Right ventricle myocardium inferior (tissue), 1 donor: ENCODE results near the gene ROPN1L. TPM values are rescaled to one million over a fixed set of nuclear protein-coding genes. Genes with fewer than 3 reads are reported as not detected.

Experiments used
- ATAC-seq: fragments of 200-7000 bp; cut with Tn5 transposase; one replicate; pipeline ENCODE4 v1.9.1; 2020; ENCODE audit warnings: mild to moderate bottlenecking, moderate library complexity
- DNase-seq: peaks from one replicate; pipeline ENCODE4 v3.0.0; 2021; ENCODE audit errors: missing footprints
- intact Hi-C: fragments of 100-400 bp; cut with DNase I; formaldehyde crosslinking; loops from one replicate; pipeline ENCODE4 v1.11.0; 2022
- total RNA-seq: library from RNA; stranded (reverse); fragmentation: NEBNext Ultra II Directional; extraction: Animal tissue kit (Norgen Biotek cat#: 25700); gene quantifications from one replicate; pipeline ENCODE4 v1.2.1, GENCODE V29; 2021
- donor health status: DM: no; HTN: yes; CAD: no; lungs with severe emphysema.

Gene ROPN1L
- total RNA-seq, 1 donor from 2014 or later = not detected

GRCh38 chr5:10469253-10470050 lies 27.8 kb downstream of the ROPN1L start:
- intact Hi-C loops = no loop called here
- DNase-seq = no peak
- ATAC-seq = no peak

GRCh38 chr5:10470669-10471068 lies 29.0 kb downstream of the ROPN1L start:
- ATAC-seq (no peak), DNase-seq (no peak)
- intact Hi-C loops = no loop called here

DNA sequence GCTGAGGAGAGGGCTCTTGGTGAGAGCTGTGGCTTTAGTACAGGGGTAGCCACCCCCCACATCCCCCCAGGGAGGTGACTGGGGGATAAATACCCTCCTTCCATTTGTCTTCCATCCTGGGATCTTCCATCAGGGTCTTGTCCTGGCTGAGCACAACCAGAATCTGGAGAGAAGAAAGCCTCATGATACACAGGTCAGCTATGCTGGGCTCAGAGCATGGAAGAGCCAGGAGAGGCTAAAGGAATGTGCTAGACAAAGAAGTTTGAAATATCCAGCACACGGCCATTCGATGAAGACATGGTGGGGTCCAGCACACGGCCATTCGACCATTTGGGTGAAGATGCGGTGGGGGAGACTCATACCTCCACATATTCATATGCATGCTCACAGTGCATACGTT lies 30.0 kb downstream of the ROPN1L start:
- intact Hi-C loops = no loop called here
- ATAC-seq = no peak
- no peak for DNase-seq

- ATAC-seq (no peak), DNase-seq (no peak)
- intact Hi-C loops = no loop called here
These were observed 32.9 kb downstream of the ROPN1L start for GRCh38 chr5:10474521-10475075.

DNA sequence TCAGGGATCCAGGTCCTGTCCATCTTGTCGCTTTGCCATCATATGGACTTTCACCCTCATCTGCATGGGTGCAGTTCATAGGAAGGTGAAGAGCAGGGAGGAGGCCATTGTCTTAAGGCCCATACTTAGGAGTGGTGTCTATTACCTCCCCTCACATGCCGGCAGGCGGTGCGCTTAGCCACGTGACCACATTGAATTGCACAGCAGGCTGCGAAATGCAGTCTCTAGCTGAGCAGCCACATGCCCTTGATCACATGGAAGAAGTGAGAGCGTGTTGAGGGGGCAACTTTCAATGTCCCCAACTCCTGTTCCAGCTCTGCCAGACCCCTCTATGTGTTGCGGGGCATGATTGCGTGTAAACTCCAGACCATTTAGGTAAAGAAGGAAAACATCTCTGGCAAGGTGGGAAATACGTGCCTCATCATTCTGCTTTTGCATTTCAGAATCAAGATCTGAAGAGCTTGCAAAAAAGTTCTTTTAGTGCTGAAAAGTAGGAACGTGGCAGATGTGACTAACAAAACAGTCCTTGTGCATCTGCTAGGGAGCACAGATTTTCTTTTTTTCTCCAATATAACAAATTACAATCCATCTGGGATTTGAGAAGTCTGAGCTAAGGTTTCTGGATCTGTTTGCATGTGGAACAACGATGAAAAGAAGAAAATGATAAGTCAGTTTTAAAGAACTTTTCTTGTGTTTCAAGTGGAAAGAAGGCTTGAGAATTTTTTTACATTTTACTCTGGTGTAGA lies 34.4 kb downstream of the ROPN1L start:
- intact Hi-C loops = no loop called here
- ATAC-seq (no peak), DNase-seq (no peak)

DNA sequence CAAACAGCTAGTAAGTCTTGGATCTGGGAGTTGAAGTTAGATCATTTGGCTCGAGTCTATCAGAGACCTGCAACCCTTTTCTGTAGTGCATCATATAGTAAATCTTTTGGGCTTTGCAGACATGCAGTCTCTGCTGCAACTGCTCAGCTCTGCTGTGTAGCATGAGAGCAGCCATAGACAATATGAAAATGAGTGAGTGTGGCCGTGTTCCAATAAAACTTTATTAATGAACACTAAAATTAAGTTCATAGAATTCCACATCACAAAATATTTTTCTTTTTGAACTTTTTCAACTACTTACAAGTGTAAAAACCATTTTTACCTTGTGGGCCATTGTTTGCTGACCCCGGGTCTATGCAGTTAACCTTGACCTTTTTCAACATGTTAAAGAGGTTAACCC lies 35.2 kb downstream of the ROPN1L start:
- intact Hi-C loops = no loop called here
- DNase-seq = no peak
- no peak for ATAC-seq

- DNase-seq (no peak), ATAC-seq (no peak)
- intact Hi-C loops = no loop called here
These were observed 36.3 kb downstream of the ROPN1L start for GRCh38 chr5:10477943-10478342.

DNA sequence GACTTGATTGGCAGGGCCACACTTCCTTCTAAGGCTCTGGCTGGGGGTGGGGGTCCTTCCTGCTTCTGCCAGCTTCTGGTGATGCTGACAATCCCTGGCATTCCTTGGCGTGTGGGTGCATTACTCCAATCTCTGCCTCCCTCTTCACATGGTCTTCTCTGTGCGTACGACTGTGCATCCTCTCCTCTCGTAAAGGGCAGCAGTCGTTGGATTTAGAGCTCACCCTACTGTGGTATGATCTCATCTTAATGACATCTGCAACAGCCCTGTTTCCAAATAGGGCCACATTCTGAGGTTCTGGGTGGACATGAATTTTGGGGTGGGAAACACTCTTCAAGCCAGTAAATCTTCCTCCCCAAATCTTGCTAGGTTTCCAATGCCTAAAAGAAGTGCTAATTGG lies 36.8 kb downstream of the ROPN1L start:
- DNase-seq (no peak), ATAC-seq (no peak)
- intact Hi-C loops = no loop called here

- no peak for ATAC-seq
- DNase-seq = no peak
- intact Hi-C loops = no loop called here
These were observed 37.6 kb downstream of the ROPN1L start for GRCh38 chr5:10479154-10479721.

DNA sequence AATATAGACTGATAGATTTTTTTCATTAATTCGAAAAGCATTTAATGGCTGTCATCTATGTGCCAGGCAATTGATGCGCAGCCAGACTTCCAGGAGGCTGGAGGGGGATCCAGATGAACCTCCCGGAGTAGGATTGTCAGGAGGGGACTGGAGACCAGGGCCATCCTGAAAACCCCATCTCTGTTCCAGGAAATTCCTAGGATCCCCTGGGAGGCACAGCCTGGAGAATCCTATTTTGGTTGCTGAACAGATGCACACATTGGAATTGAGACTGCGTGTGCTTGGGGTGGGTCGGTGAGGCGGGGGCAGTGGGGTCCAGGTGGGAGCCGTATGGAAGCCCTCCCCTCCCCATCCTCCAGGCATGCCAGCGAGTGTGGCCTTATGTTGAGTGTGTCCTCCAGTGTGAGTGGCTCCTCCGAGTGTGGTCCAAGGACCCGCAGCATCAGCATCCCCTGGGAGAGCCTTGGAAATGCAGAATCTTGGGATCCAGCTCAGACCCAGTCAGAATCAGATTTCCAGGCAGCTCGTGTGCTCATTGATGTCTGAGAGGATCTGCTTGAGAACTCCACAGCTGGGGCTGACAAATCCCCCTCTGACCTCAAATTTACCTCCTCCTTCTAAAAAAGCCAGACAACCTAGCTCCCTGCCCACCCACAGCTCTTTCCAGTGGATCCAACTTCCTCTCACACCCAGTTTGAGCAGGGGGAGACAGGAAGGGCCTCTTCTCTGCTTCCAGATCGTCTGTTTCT lies 38.7 kb downstream of the ROPN1L start:
- DNase-seq (no peak), ATAC-seq (no peak)
- intact Hi-C loops = no loop called here

DNA sequence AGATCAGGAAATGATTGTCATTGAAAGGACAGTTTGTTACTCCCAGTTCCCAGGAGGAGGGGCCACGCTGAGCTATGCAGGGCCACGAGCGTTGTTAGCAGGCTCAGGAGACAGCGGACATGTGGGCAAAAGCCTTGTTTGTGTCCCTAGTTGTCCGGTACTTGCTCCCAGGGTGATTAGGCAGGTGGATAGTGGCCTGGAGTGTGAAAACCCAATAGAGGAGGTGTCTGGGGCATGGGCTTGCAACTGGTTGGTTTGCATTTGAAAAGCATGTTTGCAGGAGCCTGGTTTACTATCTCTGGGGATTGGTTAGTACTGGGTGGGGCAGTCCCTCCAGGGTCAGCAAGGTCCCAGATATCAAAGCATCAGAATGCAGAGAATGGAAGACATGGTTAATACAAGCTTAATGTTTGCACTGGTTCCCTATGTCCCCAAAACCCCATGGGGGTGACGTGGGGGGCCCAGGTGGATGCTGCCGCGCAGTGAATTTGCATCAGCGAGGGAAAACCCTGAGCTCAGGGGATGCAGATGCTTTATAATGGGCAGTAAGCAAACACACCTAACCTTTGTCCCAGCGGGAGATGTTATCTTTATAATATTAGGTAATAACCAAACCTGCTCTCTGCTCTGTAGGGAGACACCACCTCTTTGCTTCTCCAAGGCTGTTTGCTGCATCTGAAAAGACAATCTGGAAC lies 39.7 kb downstream of the ROPN1L start:
- DNase-seq = no peak
- intact Hi-C loops = no loop called here
- ATAC-seq = no peak

DNA sequence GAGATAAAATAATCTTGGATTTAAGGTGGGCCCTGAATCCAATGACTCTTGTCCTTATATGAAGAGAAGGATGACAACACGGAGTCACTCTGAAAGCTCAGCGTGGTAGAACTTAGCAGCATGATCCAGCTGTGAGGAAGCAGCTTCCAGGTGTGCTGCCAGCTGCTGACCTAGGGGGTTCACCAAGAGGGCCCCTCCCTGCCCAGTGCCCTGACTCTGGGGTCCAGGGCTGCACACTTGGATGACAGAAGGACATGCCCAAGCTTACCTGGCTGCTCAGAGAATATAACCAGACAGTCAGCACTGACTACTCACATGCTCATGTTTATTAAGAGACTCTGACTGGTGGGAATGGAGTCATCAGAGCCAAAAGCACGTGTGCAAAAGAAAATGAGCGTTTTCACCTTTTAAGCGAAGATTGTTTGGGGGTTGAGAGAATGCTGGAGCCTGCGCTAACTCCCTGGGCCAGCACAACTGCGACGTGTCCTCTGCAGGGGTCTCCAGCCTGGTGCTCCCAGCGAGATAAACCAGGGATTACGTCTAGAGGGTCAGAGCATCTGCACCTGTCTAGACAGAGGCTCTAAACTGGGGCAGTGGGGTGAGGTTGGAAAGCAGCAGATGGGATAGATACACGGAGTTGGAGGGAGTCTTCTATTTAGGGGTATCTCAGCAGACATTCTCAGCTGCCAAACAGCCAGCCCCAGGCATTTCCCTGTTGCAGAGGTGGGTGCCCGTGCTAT lies 41.3 kb downstream of the ROPN1L start:
- DNase-seq (no peak), ATAC-seq (no peak)
- intact Hi-C loops = no loop called here

DNA sequence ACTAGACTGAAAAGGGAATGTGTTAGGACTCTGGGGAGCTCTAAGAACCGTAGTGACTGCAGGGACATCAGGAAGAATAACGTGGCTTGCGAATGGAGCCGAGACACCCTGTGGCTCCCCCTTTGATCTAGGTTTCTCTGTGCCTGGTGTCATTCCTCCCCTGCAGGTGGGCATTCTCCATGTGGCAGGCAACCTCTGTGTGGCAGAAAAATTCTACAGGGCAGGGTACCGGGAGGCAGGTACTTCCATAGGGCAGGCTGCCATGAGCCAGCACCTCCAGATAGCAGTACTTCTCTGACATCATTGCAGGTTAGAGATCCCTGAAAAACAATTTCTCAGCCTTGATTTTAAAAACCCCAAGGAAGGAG lies 43.1 kb downstream of the ROPN1L start:
- ATAC-seq = no peak
- intact Hi-C loops = loop anchor here (5.0 kb wide), 1 partner anchor 78 kb away; the partner anchor contains the start of gene ANKRD33B

DNA sequence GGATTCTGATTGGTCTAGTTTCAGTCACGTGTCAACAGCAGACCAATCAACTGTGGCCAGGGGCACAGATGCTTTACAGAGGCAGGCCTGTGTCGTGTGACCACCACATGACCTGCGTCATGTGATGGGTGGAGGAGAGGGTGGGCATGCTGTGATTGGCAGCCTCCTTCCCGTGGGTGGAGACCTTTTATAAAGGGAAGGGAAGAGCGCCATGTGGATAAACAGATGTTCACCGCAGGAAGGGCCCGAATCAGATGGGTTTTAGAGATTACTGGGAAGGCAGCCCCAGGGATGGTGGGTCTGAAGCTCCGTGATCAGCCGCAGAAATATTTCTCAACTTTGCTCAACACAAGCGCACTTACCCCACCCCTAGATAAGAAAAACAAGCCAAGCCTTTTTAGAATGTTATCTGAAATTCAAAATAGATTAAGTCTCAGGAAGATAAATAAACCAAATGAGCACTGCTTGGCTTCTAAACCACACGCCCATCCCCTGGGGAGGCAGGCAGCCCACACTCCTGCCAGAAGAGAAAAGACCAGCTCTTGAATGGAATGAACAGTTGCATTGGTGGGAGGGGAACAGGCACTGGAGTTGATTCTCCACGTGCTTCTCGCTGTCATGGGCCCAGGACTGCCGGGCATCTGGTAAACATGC lies 43.6 kb downstream of the ROPN1L start:
- ATAC-seq (peak; percentile 82), DNase-seq (peak; percentile 77)
- intact Hi-C loops = loop anchor here (5.0 kb wide), 1 partner anchor 77 kb away; the partner anchor contains the start of gene ANKRD33B

More for the DNA sequence above, 43.1 kb downstream of the ROPN1L start:
- no peak for DNase-seq

GRCh38 chr5:10485897-10486296 lies 44.2 kb downstream of the ROPN1L start:
- DNase-seq = no peak
- intact Hi-C loops = loop anchor here (5.0 kb wide), 1 partner anchor 76 kb away; the partner anchor contains the start of gene ANKRD33B

DNA sequence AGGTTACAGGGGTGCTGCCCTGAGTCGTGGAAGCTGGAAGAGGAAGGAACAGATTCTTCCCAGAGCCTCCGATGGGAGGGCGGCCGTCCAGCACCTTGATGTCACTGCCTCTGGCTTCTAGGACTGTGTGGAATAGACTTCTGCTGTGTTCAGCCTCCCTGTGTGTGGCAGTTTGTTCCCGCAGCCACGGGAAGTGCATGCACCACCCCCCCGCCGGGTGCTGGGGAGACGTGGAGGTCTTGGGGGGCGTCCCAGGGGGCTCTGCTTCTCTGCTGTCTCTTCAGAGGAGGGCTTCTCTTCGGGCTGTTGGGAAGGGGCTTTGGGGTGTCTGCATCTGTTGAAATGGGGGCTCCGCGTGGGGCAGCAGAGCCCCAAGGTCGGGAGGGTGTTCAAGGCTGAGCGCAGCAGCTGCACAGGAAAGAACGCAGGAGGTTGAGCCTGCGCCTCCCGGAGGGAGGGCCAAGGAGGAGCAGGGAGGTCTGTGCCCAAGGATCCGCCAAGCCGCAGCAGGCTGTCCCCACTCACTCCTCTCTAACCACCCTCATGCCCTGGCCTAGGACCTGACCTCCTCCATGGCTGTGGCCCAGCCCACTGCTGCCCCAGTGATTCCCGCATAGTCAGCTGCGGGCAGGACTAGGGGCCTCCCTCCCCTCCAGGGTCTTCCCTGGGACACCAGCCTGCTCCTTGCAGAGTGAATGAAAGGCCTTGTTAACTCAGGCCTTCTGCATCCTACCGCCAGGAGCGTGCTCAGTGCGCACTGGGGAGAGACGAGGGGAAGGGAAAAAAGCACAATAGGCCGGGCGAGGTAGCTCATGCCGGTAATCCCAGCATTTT lies 45.0 kb downstream of the ROPN1L start:
- ATAC-seq (peak; percentile 26), DNase-seq (no peak)
- intact Hi-C loops = loop anchor here (5.0 kb wide), 1 partner anchor 76 kb away; the partner anchor contains the start of gene ANKRD33B

More at GRCh38 chr5:10485897-10486296, 44.2 kb downstream of the ROPN1L start:
- ATAC-seq = no peak
